ENCODE data around the gene TSHZ2.

Gene TSHZ2

DNA sequence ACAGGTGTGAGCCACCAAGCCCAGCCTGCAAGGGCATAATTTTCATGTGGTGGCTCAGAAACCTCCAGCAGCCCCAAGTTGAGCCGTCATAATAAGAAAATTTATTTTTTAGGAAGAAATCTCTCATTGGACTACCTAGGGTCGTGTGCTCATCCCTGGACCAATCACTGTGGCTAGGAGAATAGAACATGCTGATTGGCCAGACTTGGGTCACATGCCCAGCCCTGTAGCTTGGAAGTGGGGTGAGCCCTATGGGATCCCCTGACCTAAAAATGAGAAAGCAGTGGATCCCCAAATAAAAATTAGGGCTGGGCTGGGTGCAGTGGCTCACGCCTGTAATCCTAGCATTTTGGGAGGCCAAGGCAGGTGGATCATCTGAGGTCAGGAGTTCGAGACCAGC, 466.2 kb downstream of the TSHZ2 start:
- Histone ChIP-seq H3K4me3 (no peak overlapping the region), H3K4me2 (no peak overlapping the region)

DNA sequence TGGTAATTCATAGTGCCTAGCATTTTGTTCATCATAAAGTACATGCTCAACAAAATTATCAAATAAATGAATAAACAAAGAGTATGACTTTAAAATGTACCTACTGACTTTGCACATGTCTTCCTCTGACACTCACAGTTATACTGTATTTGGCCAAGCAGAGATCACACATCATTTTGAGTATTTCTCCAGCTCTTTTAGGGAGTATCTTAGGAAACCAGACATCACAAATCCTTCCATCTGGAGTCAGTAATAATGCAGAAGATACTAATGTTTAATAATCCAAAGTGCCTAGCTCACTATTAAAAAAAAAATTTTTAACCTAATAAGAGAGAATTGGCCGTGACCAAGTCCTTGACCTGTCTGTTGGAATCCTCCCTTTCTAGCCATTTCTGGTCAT, 466.9 kb downstream of the TSHZ2 start:
- Histone ChIP-seq H3K36me3 (no peaks in the 10 kb centered on the region), H3K4me2 (no peak overlapping the region), H3K27me3 (no peaks in the 10 kb centered on the region), H3K4me1 (no peaks in the 10 kb centered on the region), H3K9ac (no peak overlapping the region), H3K4me3 (no peak overlapping the region), H3K9me3 (replicated peaks in 1 of 11) (peaks cover 0 to 13% (median 0%) of the 10 kb centered on the region in 11 experiments; a peak in 4 of 22 replicates), H3K27ac (no peak overlapping the region), H4K20me1 (no peaks in the 10 kb centered on the region)
- TF ChIP-seq Cebpa-rat (IDR thresholded peaks at IDR 0.05): no peak

More for the DNA sequence above, 466.2 kb downstream of the TSHZ2 start:
- Histone ChIP-seq H3K27ac (no peak overlapping the region), H3K9ac (no peak overlapping the region), H4K20me1 (no peaks in the 10 kb centered on the region), H3K36me3 (no peaks in the 10 kb centered on the region), H3K9me3 (replicated peaks in 1 of 11) (peaks cover 0 to 13% (median 0%) of the 10 kb centered on the region in 11 experiments; a peak in 4 of 22 replicates), H3K4me1 (no peaks in the 10 kb centered on the region), H3K27me3 (no peaks in the 10 kb centered on the region)
- TF ChIP-seq Cebpa-rat (IDR thresholded peaks at IDR 0.05): no peak

DNA sequence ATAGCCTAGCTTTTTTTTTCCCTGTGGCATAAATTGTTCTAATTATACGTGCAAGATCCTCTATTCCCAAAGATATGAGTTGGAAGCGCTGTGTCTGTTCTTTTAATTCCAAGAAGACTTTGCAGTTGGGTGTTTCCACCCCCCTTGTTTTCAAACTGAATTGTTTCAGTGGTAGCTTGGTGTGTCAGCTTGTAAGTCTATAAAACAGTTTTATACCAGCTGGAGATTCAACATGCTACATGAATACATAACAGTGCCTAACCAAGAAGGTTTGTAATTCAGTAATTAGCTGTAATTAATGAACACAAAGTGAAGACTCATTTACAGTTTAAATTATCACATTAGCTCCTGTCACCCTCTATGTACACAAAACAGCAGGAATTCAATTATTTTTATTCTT, 467.5 kb downstream of the TSHZ2 start:
- Histone ChIP-seq H3K4me2 (no peak overlapping the region), H3K9ac (no peak overlapping the region), H3K9me3 (replicated peaks in 1 of 11) (peaks cover 0 to 13% (median 0%) of the 10 kb centered on the region in 11 experiments; a peak in 4 of 22 replicates), H4K20me1 (no peaks in the 10 kb centered on the region), H3K27me3 (no peaks in the 10 kb centered on the region), H3K4me1 (no peaks in the 10 kb centered on the region), H3K27ac (no peak overlapping the region), H3K4me3 (no peak overlapping the region), H3K36me3 (no peaks in the 10 kb centered on the region)
- TF ChIP-seq Cebpa-rat (IDR thresholded peaks at IDR 0.05): no peak

DNA sequence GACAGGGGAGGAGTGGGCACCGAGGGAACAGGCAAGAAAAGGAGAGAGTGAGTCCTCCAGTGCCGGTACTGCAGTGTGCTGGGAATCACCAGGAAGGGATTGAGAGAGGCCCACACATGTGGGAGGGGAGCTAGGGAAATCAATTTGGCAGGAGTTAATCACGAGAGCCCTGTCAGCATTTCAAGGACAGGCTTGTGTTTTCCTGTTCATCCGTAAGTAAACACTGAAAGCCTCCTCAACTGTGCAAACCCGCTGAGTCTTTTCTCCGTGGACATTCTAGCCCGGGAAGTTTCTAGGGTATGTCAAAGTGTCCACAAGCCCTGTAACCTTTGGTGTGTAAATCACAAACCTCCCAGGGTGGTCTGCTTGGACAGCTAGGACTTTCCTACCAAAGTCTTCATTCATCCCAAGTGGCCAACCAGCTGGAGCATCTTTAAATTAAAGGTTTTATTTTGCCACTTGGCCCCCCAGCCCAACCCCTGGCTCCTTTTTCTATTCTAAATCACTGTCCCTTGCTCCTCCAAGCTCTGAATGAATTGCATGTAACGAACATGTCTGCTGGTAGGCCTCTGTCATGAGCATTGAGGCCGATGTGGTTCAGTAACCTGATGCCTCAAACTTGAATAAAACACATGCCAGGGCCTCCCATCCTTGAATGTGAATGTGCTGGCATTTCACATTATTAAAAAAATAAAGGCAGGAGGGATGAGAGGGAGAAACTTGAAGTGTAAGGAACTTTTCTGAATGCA, 472.4 kb downstream of the TSHZ2 start:
- Histone ChIP-seq H3K27me3 (no peaks in the 10 kb centered on the region), H3K9me3 (replicated peaks in 1 of 11) (peaks cover 31 to 43% (median 39%) of the 10 kb centered on the region in 11 experiments), H3K36me3 (peaks cover 0 to 5% (median 0%) of the 10 kb centered on the region in 11 experiments; a peak in 1 of 22 replicates), H3K9ac (no peak overlapping the region), H3K27ac (no peak overlapping the region), H3K4me3 (no peak overlapping the region), H3K4me1 (peaks cover 0 to 13% (median 0%) of the 10 kb centered on the region in 10 experiments; a peak in 3 of 20 replicates), H3K4me2 (no peak overlapping the region), H4K20me1 (no peaks in the 10 kb centered on the region)
- TF ChIP-seq Cebpa-rat (IDR thresholded peaks at IDR 0.05): no peak

DNA sequence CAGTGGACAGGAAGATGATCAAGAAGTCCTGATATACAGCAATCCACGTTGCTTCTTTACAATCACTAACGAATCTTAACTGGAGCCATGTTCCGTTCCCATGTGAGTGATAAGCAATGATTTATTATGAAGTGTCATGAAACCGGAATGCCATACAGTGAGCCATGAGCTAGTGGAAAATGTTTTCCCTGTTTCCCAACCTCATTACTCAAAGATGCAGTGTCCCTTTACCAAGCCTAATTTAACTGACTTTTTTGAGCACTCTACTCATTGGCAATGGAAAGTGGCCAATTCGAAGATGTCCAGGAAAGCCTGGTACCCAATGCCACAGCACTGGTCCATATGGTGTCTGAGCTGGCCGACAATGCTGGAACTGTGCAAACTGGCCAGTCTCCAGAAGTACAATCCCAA, 473.2 kb downstream of the TSHZ2 start:
- Histone ChIP-seq H3K27ac (no peak overlapping the region), H3K4me2 (no peak overlapping the region), H3K9ac (no peak overlapping the region), H4K20me1 (no peaks in the 10 kb centered on the region), H3K9me3 (replicated peaks in 1 of 11) (peaks cover 39 to 51% (median 47%) of the 10 kb centered on the region in 11 experiments), H3K27me3 (no peaks in the 10 kb centered on the region), H3K36me3 (peaks cover 0 to 5% (median 0%) of the 10 kb centered on the region in 11 experiments; a peak in 1 of 22 replicates), H3K4me3 (no peak overlapping the region), H3K4me1 (peaks cover 0 to 13% (median 0%) of the 10 kb centered on the region in 10 experiments; a peak in 3 of 20 replicates)
- TF ChIP-seq Cebpa-rat (IDR thresholded peaks at IDR 0.05): no peak

DNA sequence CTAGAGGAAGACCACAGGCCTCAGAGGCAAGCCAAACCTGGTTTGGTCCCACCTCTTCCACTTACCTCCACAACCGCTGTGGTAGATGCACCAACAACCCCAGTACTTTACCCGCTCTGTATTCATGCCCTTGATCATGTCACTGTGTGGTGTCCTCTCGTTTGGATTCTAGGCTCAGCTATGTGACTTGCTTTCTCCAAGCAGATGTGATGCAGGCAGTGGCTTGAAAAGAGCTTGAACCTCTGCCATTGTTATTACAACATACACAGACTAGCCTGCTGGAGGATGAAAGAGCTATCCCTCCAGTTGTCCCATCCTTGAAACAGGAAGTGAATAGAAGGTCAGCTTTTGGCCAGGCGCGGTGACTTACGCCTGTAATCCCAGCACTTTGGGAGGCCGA, 473.8 kb downstream of the TSHZ2 start:
- no peaks in the 10 kb centered on the region for H3K27me3 ChIP-seq

DNA sequence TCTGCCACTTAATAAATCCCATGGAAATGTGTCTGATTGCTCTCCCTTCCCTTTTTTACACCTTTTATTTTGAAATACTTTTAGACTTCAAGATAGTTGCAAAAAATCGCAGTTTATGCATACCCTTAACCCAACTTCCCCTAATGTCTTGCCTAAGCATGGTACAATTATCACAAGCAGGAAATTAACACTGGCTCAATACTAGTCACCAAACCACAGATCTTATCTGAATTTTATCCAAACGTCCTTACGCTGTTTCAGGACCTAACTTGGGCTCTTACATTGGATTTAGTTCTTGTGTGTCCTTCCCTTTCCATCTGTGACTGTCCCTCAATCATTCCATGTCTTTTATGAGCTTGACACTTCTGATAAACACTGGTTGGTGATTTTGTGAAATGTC, 475.2 kb downstream of the TSHZ2 start:
- H3K4me3 ChIP-seq: no peak overlapping the region
- peaks cover 43 to 58% (median 53%) of the 10 kb centered on the region in 11 experiments for H3K9me3 ChIP-seq (replicated peaks in 1 of 11)
- peaks cover 0 to 5% (median 0%) of the 10 kb centered on the region in 11 experiments; a peak in 1 of 22 replicates for H3K36me3 ChIP-seq
- H3K4me1 ChIP-seq: peaks cover 0 to 13% (median 0%) of the 10 kb centered on the region in 10 experiments; a peak in 3 of 20 replicates
- peak overlapping the region in 1 of 11 experiments; percentile 4; a peak in 1 of 22 replicates for H3K4me2 ChIP-seq
- TF ChIP-seq Cebpa-rat (IDR thresholded peaks at IDR 0.05): no peak
- no peaks in the 10 kb centered on the region for H3K27me3 ChIP-seq
- no peaks in the 10 kb centered on the region for H4K20me1 ChIP-seq
- H3K27ac ChIP-seq: no peak overlapping the region
- H3K9ac ChIP-seq: no peak overlapping the region

More for the DNA sequence above, 473.8 kb downstream of the TSHZ2 start:
- Histone ChIP-seq H3K27ac (no peak overlapping the region), H3K9ac (no peak overlapping the region), H3K9me3 (replicated peaks in 1 of 11) (peaks cover 43 to 57% (median 51%) of the 10 kb centered on the region in 11 experiments), H3K36me3 (peaks cover 0 to 5% (median 0%) of the 10 kb centered on the region in 11 experiments; a peak in 1 of 22 replicates), H3K4me2 (no peak overlapping the region), H3K4me1 (peaks cover 0 to 13% (median 0%) of the 10 kb centered on the region in 10 experiments; a peak in 3 of 20 replicates), H3K4me3 (no peak overlapping the region), H4K20me1 (no peaks in the 10 kb centered on the region)
- TF ChIP-seq Cebpa-rat (IDR thresholded peaks at IDR 0.05): no peak

DNA sequence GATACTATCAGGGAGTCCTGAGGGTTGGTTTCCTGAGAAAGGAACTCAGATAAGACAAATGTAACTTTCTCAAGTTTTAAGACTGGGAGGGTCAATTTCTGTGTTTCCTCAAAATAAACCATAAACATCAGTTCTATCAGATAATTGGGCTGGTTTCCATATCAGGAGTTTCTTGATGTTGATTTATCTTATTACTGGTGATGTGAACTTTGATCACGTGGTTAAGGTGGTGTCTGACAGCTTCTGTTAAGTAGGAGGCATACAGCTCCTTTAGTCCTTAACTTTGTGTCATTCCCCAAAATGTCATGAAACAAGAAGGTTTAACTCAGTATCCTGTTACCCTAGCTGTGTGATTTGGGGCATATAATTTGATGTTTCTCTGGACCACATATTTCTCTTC, 476.3 kb downstream of the TSHZ2 start:
- Histone ChIP-seq H3K27ac (no peak overlapping the region), H4K20me1 (no peaks in the 10 kb centered on the region), H3K4me2 (no peak overlapping the region), H3K4me1 (peaks cover 0 to 13% (median 0%) of the 10 kb centered on the region in 10 experiments; a peak in 3 of 20 replicates), H3K9ac (no peak overlapping the region), H3K36me3 (peaks cover 0 to 5% (median 0%) of the 10 kb centered on the region in 11 experiments; a peak in 1 of 22 replicates), H3K4me3 (no peak overlapping the region), H3K9me3 (replicated peaks in 1 of 11) (peaks cover 43 to 60% (median 54%) of the 10 kb centered on the region in 11 experiments), H3K27me3 (no peaks in the 10 kb centered on the region)
- no peak for TF ChIP-seq Cebpa-rat (IDR thresholded peaks at IDR 0.05)

DNA sequence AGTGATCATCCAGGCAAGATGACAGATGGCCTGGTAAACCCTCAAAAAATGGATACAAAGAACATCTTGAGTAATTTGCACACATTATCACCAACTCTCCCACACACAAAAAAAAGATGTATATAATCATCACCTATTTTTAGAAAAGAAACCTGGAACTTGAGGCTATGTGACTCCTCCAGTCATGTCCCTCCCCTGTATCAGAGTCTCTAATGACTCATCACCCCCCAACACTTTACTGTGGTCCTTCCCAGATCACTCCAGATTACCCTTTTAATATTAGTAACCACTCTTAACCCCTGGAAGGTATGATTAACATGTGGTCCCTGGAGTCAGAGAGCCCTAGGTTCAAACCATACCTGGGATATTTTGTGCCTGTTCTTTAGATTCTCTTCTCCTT, 476.7 kb downstream of the TSHZ2 start:
- Histone ChIP-seq H3K4me3 (no peak overlapping the region; a peak in 1 of 20 replicates), H3K9ac (no peak overlapping the region), H3K4me2 (no peak overlapping the region), H3K27me3 (no peaks in the 10 kb centered on the region), H4K20me1 (no peaks in the 10 kb centered on the region), H3K36me3 (peaks cover 0 to 5% (median 0%) of the 10 kb centered on the region in 11 experiments; a peak in 1 of 22 replicates), H3K9me3 (replicated peaks in 1 of 11) (peaks cover 43 to 65% (median 54%) of the 10 kb centered on the region in 11 experiments), H3K4me1 (peaks cover 0 to 13% (median 0%) of the 10 kb centered on the region in 10 experiments; a peak in 3 of 20 replicates), H3K27ac (no peak overlapping the region)
- no peak for TF ChIP-seq Cebpa-rat (IDR thresholded peaks at IDR 0.05)

Data from BLaER1 treated with 17β-estradiol and CSF1 and Interleukin-3, amounts not matched to agents 10 nM and 100 nM (cell line).